ENCODE measurements around the gene TMIGD3.

GRCh38 chr1:111454859-111455641 is 48.4 kb downstream of the TMIGD3 start:
- TF ChIP-seq CTCF (IDR thresholded peaks at IDR 0.05) (no peak), POLR2A (IDR thresholded peaks at IDR 0.05) (no peak), POLR2AphosphoS5 (IDR thresholded peaks at IDR 0.05) (no peak)

Data from stomach (tissue), 4 donors.